ENCODE data around the gene DDRGK1. TPM values are rescaled to one million over a fixed set of nuclear protein-coding genes. Genes with fewer than 3 reads are reported as not detected.

The DDRGK1 gene
- total and polyA plus RNA-seq, 7 donors = 36.6 to 82.2 (median 49.7) TPM

- no peaks in the 10 kb centered on the region for H3K9me3 ChIP-seq
- H3K27ac ChIP-seq = no peak overlapping the region
- DNase-seq = peak; percentile 57 to 69
- H3K36me3 ChIP-seq (ENCODE audit: insufficient read depth in 1 of 2, low read depth in 1 of 2) = no peaks in the 10 kb centered on the region
- peaks cover 9% of the 10 kb centered on the region for H3K4me1 ChIP-seq
- no peak overlapping the region for H3K4me3 ChIP-seq
- no peaks in the 10 kb centered on the region for H3K27me3 ChIP-seq (ENCODE audit: insufficient read depth in 3 of 3, low read length in 2 of 3)
- no peak for ATAC-seq
- TF ChIP-seq, protein P1, sequence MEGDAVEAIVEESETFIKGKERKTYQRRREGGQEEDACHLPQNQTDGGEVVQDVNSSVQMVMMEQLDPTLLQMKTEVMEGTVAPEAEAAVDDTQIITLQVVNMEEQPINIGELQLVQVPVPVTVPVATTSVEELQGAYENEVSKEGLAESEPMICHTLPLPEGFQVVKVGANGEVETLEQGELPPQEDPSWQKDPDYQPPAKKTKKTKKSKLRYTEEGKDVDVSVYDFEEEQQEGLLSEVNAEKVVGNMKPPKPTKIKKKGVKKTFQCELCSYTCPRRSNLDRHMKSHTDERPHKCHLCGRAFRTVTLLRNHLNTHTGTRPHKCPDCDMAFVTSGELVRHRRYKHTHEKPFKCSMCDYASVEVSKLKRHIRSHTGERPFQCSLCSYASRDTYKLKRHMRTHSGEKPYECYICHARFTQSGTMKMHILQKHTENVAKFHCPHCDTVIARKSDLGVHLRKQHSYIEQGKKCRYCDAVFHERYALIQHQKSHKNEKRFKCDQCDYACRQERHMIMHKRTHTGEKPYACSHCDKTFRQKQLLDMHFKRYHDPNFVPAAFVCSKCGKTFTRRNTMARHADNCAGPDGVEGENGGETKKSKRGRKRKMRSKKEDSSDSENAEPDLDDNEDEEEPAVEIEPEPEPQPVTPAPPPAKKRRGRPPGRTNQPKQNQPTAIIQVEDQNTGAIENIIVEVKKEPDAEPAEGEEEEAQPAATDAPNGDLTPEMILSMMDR (IDR thresholded peaks at IDR 0.05) = no peak
- intact Hi-C loops (cut with DNase I) = no loop called here
- WGBS, 3 donors = 65 to 71% (median 69%) methylated on average over 40 to 45 of the region's 45 CpGs
Observed at GRCh38 chr20:3165473-3166337, 38.8 kb downstream of the DDRGK1 start.

DNA sequence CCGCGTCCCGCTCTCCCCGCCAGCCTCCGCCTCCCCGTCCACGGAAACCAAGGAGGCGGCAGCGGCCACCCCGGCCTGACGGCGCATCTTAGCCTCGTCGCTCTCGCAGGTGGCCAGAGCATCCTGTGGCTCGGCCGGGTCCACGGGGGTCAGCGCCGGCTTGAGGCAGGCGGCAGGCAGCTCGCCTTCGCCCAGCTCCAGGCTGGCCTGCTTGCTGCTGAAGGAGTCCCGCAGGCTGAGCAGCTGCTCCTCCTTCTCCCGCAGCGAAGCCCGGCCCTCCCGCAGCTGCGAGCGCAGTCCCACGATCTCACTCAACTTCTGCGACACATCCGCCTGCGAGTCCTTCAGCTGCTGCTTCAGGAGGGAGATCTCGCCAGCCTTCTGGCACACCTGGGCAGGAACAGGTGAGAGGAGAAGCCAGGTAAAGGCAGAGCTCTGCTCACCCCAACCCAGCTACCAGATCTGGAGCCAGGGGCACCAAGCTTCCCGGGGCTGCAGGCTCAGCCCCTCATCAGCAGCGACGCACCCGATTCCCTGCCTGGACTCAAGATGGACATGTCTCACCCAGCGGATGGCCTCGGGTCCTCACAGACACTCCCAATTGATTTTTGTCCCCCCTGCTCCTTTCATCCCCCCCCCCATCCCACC is 39.6 kb downstream of the DDRGK1 start:
- ATAC-seq (no peak), DNase-seq (no peak)
- no peaks in the 10 kb centered on the region for H3K27me3 ChIP-seq (ENCODE audit: insufficient read depth in 3 of 3, low read length in 2 of 3)
- H3K4me3 ChIP-seq = peak overlapping the region; percentile 22
- peaks cover 15% of the 10 kb centered on the region for H3K4me1 ChIP-seq
- no peaks in the 10 kb centered on the region for H3K9me3 ChIP-seq
- no peak overlapping the region for H3K27ac ChIP-seq
- H3K36me3 ChIP-seq (ENCODE audit: insufficient read depth in 1 of 2, low read depth in 1 of 2) = no peaks in the 10 kb centered on the region
- TF ChIP-seq, protein P1 (IDR thresholded peaks at IDR 0.05) = no peak
- intact Hi-C loops (cut with DNase I) = no loop called here
- WGBS, 3 donors = 72 to 89% (median 78%) methylated on average over 27 to 41 of the region's 41 CpGs

DNA sequence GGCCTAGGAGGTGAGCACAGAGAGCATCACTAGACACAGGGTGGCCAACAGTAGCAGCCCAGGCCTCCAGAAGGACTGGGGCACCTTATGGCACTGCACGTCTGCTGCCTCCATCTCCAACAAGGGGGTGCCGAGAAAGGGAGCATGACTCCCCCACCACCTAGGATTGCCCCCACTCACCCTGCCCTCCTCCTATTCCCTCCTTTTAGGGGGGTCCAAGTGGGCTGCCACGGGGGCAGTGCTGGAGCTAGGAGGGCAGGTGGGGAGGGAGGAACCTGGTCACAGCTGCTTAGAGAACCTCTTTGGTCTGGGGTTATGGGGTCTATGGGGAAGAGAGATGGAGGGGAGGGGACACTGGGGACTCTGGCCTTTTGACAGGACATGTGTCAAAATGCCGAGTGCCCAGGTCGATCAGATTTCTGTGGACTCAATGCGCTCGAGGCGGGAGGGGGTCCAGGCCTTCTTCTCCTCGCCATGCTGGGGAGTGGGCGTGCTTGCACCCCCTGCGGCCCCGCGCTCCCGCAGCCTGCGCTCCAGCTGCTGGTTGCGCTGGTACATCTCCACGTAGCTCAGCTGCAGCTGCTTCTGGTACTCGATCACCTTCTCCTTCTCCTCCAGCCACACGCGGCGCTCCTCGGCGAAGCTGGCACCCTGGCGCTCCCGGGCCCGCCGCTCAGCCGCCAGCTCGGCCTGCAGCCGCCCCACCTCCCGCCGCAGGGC is 40.3 kb downstream of the DDRGK1 start:
- Histone ChIP-seq H3K4me3 (no peak overlapping the region), H3K9me3 (no peaks in the 10 kb centered on the region), H3K36me3 (ENCODE audit: insufficient read depth in 1 of 2, low read depth in 1 of 2) (no peaks in the 10 kb centered on the region), H3K4me1 (peaks cover 16% of the 10 kb centered on the region), H3K27me3 (ENCODE audit: insufficient read depth in 3 of 3, low read length in 2 of 3) (no peaks in the 10 kb centered on the region), H3K27ac (no peak overlapping the region)
- 73 to 94% (median 81%) methylated on average over 20 to 32 of the region's 32 CpGs for WGBS, 3 donors
- intact Hi-C loops (cut with DNase I) = no loop called here
- ATAC-seq = no peak
- TF ChIP-seq, protein P1 (IDR thresholded peaks at IDR 0.05) = no peak
- no peak for DNase-seq

DNA sequence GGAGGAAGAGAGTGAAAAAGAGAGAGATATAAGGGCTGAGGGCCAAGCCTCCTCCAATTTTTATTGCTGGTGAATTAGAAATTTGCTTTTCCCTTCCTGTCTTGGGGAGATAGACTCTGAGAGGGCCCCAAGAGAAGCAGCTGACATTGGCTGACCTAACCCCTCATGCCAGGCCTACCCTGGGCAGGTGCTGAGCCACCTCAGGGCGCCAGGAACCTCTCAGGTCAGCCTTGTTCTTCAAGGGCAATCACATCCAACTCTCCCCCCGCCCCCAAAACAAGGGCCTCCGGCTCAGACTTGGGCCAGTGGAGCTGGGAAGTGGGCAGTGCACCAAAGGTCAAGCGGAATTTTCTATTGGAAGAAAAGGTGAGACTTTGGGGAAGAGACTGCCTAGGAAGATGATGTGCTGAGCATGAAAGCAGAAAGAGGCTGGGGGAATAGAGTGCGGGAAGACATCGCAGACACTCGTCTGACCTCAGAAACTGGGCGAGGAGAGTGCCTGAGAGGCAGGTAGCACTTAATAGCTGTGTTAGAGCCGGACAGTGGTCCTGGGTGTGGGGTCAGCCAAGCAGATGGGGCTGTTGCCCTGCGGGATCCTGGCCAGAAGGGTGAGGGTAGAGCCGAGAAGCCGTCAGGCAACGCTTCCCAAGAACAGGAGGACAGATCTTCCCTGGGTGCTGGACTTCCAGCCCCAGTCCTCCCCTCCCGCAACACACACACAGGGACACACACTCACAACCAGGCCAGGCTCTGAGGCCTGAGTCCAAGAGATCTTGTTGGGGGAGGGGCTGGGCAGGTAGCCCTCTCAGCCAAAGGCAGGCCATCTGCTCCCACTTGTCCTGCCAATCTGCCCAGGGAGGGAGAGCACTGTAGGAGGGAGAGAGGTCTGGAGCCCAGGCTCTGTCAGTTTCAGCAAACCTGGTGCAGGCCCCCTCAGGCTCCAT is 41.1 kb downstream of the DDRGK1 start:
- ATAC-seq (peak in 3 of 4 donors; percentile 31 to 59 (median 37)), DNase-seq (no peak)
- Histone ChIP-seq H3K4me1 (peaks cover 21% of the 10 kb centered on the region), H3K27me3 (ENCODE audit: insufficient read depth in 3 of 3, low read length in 2 of 3) (no peaks in the 10 kb centered on the region), H3K4me3 (no peak overlapping the region), H3K36me3 (ENCODE audit: insufficient read depth in 1 of 2, low read depth in 1 of 2) (no peaks in the 10 kb centered on the region), H3K27ac (peak overlapping the region; percentile 46), H3K9me3 (no peaks in the 10 kb centered on the region)
- TF ChIP-seq, protein P1 (IDR thresholded peaks at IDR 0.05) = no peak
- 60 to 85% (median 69%) methylated on average over 14 of the region's 14 CpGs for WGBS, 3 donors
- intact Hi-C loops (cut with DNase I) = no loop called here
